Kidney epithelial cell (primary cell): ENCODE results near the gene RAD51B. TPM values are rescaled to one million over a fixed set of nuclear protein-coding genes. Genes with fewer than 3 reads are reported as not detected.

Source experiments
- DNase-seq: peaks from one replicate; pipeline ENCODE4 v3.0.0-alpha.2; 2010; ENCODE audit warnings: low read depth
- H3K27me3 ChIP-seq: 2 replicates; pipeline ENCODE4 v1.6.0; 2011; ENCODE audit warnings: low read length; ENCODE audit not compliant: control insufficient read depth, insufficient read depth
- H3K36me3 ChIP-seq: 2 replicates; pipeline ENCODE4 v1.5.1; 2011; ENCODE audit warnings: low read length; ENCODE audit not compliant: control insufficient read depth, insufficient read depth
- H3K4me3 ChIP-seq: 2 replicates; pipeline ENCODE4 v1.5.1; 2011; ENCODE audit warnings: low read depth, mild to moderate bottlenecking, control low read depth, low read length
- total RNA-seq: library from RNA; depleted of rRNA; stranded (reverse); fragments of >200 nt; gene quantifications from 2 replicates; pipeline ENCODE4 v1.2.3, GENCODE V29; 2015
- TF ChIP-seq, protein P1 (sequence below): IDR thresholded peaks from 2 replicates; pipeline ENCODE4 v1.5.1; 2011; ENCODE audit warnings: mild to moderate bottlenecking, moderate library complexity, low read length, control low read depth, inconsistent platforms; ENCODE audit not compliant: insufficient read depth, poor library complexity, severe bottlenecking

Gene RAD51B
- total RNA-seq, 1 donor from 2014 or later, result 9.5 TPM

- H3K36me3 ChIP-seq, result no peaks in the 10 kb centered on the region
- no peaks in the 10 kb centered on the region for H3K27me3 ChIP-seq
- no peak for DNase-seq
- no peak overlapping the region for H3K4me3 ChIP-seq
- TF ChIP-seq, protein P1, sequence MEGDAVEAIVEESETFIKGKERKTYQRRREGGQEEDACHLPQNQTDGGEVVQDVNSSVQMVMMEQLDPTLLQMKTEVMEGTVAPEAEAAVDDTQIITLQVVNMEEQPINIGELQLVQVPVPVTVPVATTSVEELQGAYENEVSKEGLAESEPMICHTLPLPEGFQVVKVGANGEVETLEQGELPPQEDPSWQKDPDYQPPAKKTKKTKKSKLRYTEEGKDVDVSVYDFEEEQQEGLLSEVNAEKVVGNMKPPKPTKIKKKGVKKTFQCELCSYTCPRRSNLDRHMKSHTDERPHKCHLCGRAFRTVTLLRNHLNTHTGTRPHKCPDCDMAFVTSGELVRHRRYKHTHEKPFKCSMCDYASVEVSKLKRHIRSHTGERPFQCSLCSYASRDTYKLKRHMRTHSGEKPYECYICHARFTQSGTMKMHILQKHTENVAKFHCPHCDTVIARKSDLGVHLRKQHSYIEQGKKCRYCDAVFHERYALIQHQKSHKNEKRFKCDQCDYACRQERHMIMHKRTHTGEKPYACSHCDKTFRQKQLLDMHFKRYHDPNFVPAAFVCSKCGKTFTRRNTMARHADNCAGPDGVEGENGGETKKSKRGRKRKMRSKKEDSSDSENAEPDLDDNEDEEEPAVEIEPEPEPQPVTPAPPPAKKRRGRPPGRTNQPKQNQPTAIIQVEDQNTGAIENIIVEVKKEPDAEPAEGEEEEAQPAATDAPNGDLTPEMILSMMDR, result no peak
Observed at GRCh38 chr14:68704736-68705720, 885.4 kb downstream of the RAD51B start.

GRCh38 chr14:68705741-68706283 lies 886.2 kb downstream of the RAD51B start:
- no peaks in the 10 kb centered on the region for H3K36me3 ChIP-seq
- DNase-seq, result no peak
- H3K4me3 ChIP-seq, result no peak overlapping the region
- no peaks in the 10 kb centered on the region for H3K27me3 ChIP-seq
- TF ChIP-seq, protein P1, result no peak

DNA sequence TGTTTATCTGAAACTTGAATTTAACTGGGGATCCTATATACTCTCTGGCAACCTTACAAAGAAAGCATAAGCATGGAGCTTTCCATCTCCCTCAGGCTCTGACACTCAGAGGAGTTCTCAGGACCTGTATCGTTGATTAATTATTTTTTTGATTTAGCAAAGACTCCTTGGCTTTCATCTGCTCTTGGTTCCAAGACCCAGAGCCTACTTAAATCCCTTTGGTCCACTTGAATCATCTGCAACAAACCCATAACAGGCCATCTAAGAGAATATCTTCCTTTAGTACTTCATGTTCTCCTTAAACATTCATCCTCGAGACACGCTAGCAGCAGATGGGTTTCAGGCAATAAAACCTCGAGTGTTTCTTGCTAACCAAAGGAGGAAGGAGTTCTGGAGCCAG lies 887.9 kb downstream of the RAD51B start:
- no peaks in the 10 kb centered on the region for H3K27me3 ChIP-seq
- no peak overlapping the region for H3K4me3 ChIP-seq
- no peak for DNase-seq
- H3K36me3 ChIP-seq, result no peaks in the 10 kb centered on the region
- TF ChIP-seq, protein P1, result no peak

DNA sequence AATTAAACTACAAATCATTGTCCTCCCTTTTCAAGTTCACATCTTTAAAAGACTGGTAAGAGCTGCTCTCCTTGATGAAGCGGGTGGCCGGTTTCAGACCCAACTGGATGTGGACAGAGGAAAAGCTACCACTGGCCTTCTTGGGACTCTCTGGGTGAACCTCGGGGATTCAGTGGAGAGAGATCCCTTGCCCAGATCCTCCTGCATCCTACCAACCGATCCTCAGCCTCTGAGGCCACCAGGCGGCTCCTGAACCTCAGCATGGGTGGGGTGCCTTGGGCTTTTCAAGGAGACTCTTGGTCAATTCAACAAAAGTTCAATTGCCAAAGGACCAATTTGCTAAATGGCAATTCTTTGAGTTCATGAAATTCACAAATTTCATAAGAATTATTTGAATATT lies 888.8 kb downstream of the RAD51B start:
- TF ChIP-seq, protein P1, result no peak
- DNase-seq, result no peak
- Histone ChIP-seq H3K36me3 (no peaks in the 10 kb centered on the region), H3K27me3 (no peaks in the 10 kb centered on the region), H3K4me3 (no peak overlapping the region)

GRCh38 chr14:68709007-68709406 lies 889.4 kb downstream of the RAD51B start:
- no peaks in the 10 kb centered on the region for H3K36me3 ChIP-seq
- no peak for DNase-seq
- H3K4me3 ChIP-seq, result no peak overlapping the region
- TF ChIP-seq, protein P1, result no peak
- H3K27me3 ChIP-seq, result no peaks in the 10 kb centered on the region

GRCh38 chr14:68710776-68711175 lies 891.2 kb downstream of the RAD51B start:
- DNase-seq, result no peak
- Histone ChIP-seq H3K27me3 (no peaks in the 10 kb centered on the region), H3K4me3 (no peak overlapping the region), H3K36me3 (no peaks in the 10 kb centered on the region)
- TF ChIP-seq, protein P1, result no peak
